Measurements from ENCODE around the gene CYRIA.

CYRIA gene

GRCh38 chr2:16683576-16683975, 17.9 kb upstream of the CYRIA start:
- no peak overlapping the region for H3K4me3 ChIP-seq (ENCODE audit: low read depth, low read length)
- TF ChIP-seq CTCF (IDR thresholded peaks at IDR 0.05; ENCODE audit: borderline replicate concordance, insufficient read depth, low read depth, low read length) = no peak

DNA sequence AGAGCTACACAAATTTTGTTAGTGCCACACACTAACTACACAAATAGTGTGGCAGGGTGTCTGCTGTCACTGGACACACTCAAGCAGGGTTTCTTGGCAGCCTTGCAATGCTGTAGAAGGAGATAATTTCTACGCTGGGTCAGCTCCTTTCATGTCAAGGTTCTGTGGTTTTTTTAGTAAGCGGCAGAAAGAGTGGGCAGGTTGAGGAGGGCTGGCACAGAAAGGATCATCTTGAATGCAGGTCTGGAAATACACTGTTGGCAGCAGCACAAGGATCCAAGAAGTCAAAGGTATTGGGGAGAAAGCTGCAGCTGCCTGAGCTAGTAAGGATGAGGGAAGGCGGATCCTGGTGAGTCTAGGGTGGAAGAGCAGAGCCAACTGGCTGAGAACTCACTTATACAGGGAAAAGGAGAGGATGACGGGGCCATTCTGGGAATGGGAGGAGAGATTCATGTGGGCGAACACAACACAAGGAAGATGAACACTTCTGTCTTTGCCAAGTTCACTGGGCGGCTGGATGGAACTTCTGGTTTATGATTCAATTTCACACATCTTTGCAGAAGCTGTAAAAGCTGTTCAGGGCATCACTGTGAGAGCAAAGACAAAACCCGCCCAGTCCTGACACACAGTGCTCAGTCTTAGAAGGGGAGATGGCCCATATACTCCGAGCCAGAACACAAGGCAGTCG, 16.9 kb upstream of the CYRIA start:
- H3K4me3 ChIP-seq (ENCODE audit: low read depth, low read length) = no peak overlapping the region
- TF ChIP-seq CTCF (IDR thresholded peaks at IDR 0.05; ENCODE audit: borderline replicate concordance, insufficient read depth, low read depth, low read length) = no peak

DNA sequence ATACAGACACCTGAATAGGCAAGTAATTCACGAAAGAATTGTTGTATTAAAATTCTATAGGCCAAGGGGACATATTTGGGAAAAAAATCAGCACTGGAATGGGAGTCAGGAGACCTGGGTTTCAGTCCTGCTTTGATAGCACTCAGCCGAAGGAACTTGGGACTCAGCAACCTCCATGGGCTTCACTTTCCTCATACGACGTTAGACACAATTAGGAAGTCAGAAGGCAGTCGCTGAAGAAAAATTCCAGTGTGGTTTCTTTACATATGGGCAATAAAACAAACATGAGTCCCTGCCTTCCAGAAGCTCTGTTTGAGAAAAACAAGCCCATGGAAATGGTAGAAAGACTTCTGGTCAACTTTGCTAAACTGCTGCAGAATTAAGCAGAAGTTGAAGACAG, 15.1 kb upstream of the CYRIA start:
- TF ChIP-seq CTCF (IDR thresholded peaks at IDR 0.05; ENCODE audit: borderline replicate concordance, insufficient read depth, low read depth, low read length) = no peak
- H3K4me3 ChIP-seq (ENCODE audit: low read depth, low read length) = no peak overlapping the region

GRCh38 chr2:16680304-16680703, 14.7 kb upstream of the CYRIA start:
- TF ChIP-seq CTCF (IDR thresholded peaks at IDR 0.05; ENCODE audit: borderline replicate concordance, insufficient read depth, low read depth, low read length) = no peak
- no peak overlapping the region for H3K4me3 ChIP-seq (ENCODE audit: low read depth, low read length)

DNA sequence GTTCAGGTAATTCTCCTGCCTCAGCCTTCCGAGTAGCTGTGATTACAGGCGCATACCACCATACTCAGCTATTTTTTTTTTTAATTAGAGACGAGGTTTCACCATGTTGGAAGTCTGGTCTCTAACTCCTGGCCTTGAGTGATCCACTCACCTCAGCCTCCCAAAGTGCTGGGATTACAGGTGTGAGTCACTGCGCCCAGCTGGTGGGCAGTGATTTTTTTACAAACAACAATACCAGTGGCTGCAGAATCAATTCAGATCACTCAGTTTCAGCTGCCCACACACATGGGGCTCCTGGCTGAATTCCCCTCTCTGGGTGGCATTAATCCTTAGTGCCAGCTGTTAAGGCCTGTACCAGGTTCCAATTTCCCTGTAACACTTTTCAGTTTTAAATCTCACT, 13.3 kb upstream of the CYRIA start:
- no peak overlapping the region for H3K4me3 ChIP-seq (ENCODE audit: low read depth, low read length)
- no peak for TF ChIP-seq CTCF (IDR thresholded peaks at IDR 0.05; ENCODE audit: borderline replicate concordance, insufficient read depth, low read depth, low read length)

DNA sequence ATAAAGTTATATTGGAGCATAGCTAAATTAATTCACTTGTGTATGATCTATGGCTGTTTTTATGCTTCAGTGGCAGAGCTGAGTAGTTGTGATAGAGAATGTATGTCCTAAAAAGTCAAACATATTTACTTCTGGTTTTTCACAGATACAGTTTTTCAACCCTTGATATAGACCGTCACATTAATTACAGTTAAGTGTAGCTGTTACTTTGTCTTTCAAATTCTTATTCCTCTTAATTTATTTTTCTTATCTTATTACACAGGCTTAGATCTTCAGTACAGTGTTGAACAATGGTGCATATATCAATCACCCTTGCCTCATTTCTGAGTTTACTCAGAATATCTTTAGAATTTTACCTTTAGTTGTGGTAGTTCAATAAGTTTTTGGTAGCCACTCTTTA, 12.2 kb upstream of the CYRIA start:
- no peak for TF ChIP-seq CTCF (IDR thresholded peaks at IDR 0.05; ENCODE audit: borderline replicate concordance, insufficient read depth, low read depth, low read length)
- H3K4me3 ChIP-seq (ENCODE audit: low read depth, low read length) = no peak overlapping the region

DNA sequence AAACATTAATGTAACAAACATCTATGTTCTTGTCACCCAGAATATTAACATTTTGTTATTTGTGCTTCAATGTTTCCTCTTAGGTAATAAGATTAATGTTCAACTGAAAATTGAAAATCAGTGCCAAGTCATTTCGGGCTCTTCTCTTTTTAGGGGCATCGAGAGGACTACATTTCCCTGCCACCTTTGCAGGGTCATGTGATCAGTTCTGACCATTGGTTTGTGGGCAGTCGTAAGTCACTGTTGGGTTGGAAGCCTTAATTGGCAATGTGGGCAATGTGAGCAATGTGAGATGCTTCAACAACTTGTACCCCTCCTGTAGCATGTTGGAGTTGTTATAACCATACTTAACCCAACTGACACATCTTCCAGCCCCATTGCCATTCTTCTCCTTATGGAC, 10.1 kb upstream of the CYRIA start:
- H3K4me3 ChIP-seq (ENCODE audit: low read depth, low read length) = no peak overlapping the region
- TF ChIP-seq CTCF (IDR thresholded peaks at IDR 0.05; ENCODE audit: borderline replicate concordance, insufficient read depth, low read depth, low read length) = no peak
